GM12878 (cell line): ENCODE data around the gene CD276. TPM values are rescaled to one million over a fixed set of nuclear protein-coding genes. Genes with fewer than 3 reads are reported as not detected.

Experiments used
- ATAC-seq: fragments of 200-7000 bp; cut with Tn5 transposase; 3 replicates; pipeline ENCODE4 v1.9.1; 2020; ENCODE audit warnings: mild to moderate bottlenecking, moderate library complexity
- BruUV-seq: library from RNA; stranded (reverse); fragments of 400-500 nt; replicated peaks from 2 replicates; lab custom pipeline; 2021; lab: Mats Ljungman, UMichigan
- CTCF ChIA-PET: fragments of 300-600 bp; sonication (Branson Sonifier 250); formaldehyde crosslinking; extraction: SDS; loops from one replicate; lab custom pipeline; 2021; ENCODE audit warnings: inconsistent platforms; lab: Yijun Ruan, JAX
- POLR2A ChIA-PET: fragments of 350-600 bp; formaldehyde crosslinking; extraction: SDS; loops from one replicate; lab custom pipeline; 2021; ENCODE audit warnings: inconsistent platforms; lab: Charles Lee
- RAD21 ChIA-PET: fragments of 300-600 bp; sonication (Branson Sonifier 250); formaldehyde crosslinking; loops from one replicate; lab custom pipeline; 2023; ENCODE audit warnings: antibody characterized with exemption; ENCODE audit not compliant: unreplicated experiment; lab: Charles Lee
- SMC1A ChIA-PET: fragments of 300-600 bp; sonication (Branson Sonifier 250); formaldehyde crosslinking; loops from one replicate; lab custom pipeline; 2023; ENCODE audit not compliant: unreplicated experiment, uncharacterized antibody; lab: Charles Lee
- DNase-seq: peaks from one replicate; pipeline ENCODE4 v3.0.0-alpha.2; 2011; ENCODE audit warnings: low read depth, low spot score
- FAIRE-seq: peaks from 3 replicates; lab custom pipeline; 2011; peaks lifted over from hg19 to GRCh38; lab: Jason Lieb, UNC
- H2AFZ ChIP-seq: 2 replicates; pipeline ENCODE4 v1.6.0; 2011; ENCODE audit warnings: low read depth, low read length, control low read depth; ENCODE audit not compliant: control insufficient read depth
- H3K27ac ChIP-seq: 2 replicates; pipeline ENCODE4 v1.5.1; 2011; ENCODE audit warnings: control low read depth; ENCODE audit not compliant: control insufficient read depth, insufficient read depth
- H3K27me3 ChIP-seq, 2 experiments: replicated peaks in 1 of 2; 2 replicates each; pipeline versions ENCODE4 v1.6.0 to v1.6.1; 2011; ENCODE audit warnings: low read length in 1 of 2; ENCODE audit not compliant: control insufficient read depth in 2 of 2, insufficient read depth in 2 of 2
- H3K36me3 ChIP-seq, 2 experiments: 2 replicates each; pipeline ENCODE4 v1.5.1; 2011; ENCODE audit warnings: low read length in 1 of 2; ENCODE audit not compliant: control insufficient read depth in 2 of 2, insufficient read depth in 2 of 2
- H3K4me1 ChIP-seq: 2 replicates; pipeline ENCODE4 v1.6.1; 2011; ENCODE audit warnings: mild to moderate bottlenecking, low read length, moderate library complexity, mixed read lengths; ENCODE audit not compliant: control insufficient read depth, insufficient read depth
- H3K4me2 ChIP-seq: 2 replicates; pipeline ENCODE4 v1.6.0; 2011; ENCODE audit warnings: control low read depth; ENCODE audit not compliant: control insufficient read depth, insufficient read depth
- H3K4me3 ChIP-seq: fragments of 200-600 bp; sonication (generic); 2 replicates; pipeline ENCODE4 v1.5.1; 2016
- H3K79me2 ChIP-seq: 2 replicates; pipeline ENCODE4 v1.6.0; 2011; ENCODE audit warnings: low read length; ENCODE audit not compliant: control insufficient read depth, insufficient read depth
- H3K9ac ChIP-seq: 2 replicates; pipeline ENCODE4 v1.8.0; 2011; ENCODE audit warnings: low read length, control low read depth, mixed read lengths; ENCODE audit not compliant: control insufficient read depth, insufficient read depth
- H3K9me3 ChIP-seq: replicated peaks from 3 replicates; pipeline ENCODE4 v1.5.1; 2011; ENCODE audit warnings: mild to moderate bottlenecking, low read length; ENCODE audit not compliant: control insufficient read depth, insufficient read depth
- H4K20me1 ChIP-seq: 2 replicates; pipeline ENCODE4 v1.6.0; 2011; ENCODE audit not compliant: control insufficient read depth, insufficient read depth
- BRCA1 ChIP-seq: IDR thresholded peaks from 2 replicates; pipeline ENCODE4 v1.6.1; 2011; ENCODE audit warnings: low read depth, low read length, improper control_type of control experiment
- EED ChIP-seq: sonication (generic); IDR thresholded peaks from 2 replicates; pipeline ENCODE4 v1.6.1; 2016; ENCODE audit warnings: antibody characterized with exemption, low read depth
- HDAC2 ChIP-seq: fragments of 200-600 bp; sonication (generic); IDR thresholded peaks from 2 replicates; pipeline ENCODE4 v1.6.1; 2017
- IKZF1 ChIP-seq: fragments of 450-650 bp; conservative IDR thresholded peaks from 2 replicates; pipeline ENCODE4 v1.6.1; 2017; ENCODE audit warnings: antibody characterized with exemption, mild to moderate bottlenecking
- MTA3 ChIP-seq: IDR thresholded peaks from 2 replicates; pipeline ENCODE4 v1.6.1; 2012; ENCODE audit warnings: low read length, inconsistent platforms, borderline replicate concordance
- MYB ChIP-seq: fragments of 150-350 bp; IDR thresholded peaks from 2 replicates; pipeline ENCODE4 v1.6.1; 2014; ENCODE audit warnings: mild to moderate bottlenecking, low read depth, low read length, borderline replicate concordance
- PAX5 ChIP-seq: IDR thresholded peaks from 2 replicates; pipeline ENCODE4 v1.6.1; 2011; ENCODE audit warnings: low read depth, low read length, borderline replicate concordance
- SMAD5 ChIP-seq: IDR thresholded peaks from 2 replicates; pipeline ENCODE4 v1.6.1; 2016; ENCODE audit warnings: antibody characterized with exemption, low read depth
- SMARCA5 ChIP-seq: fragments of 450-650 bp; IDR thresholded peaks from 2 replicates; pipeline ENCODE4 v1.6.1; 2017; ENCODE audit warnings: mild to moderate bottlenecking
- SRF ChIP-seq, 2 experiments: IDR thresholded peaks; 2 replicates each; pipeline ENCODE4 v1.6.1; 2011; ENCODE audit warnings: low read depth in 2 of 2, low read length in 2 of 2, mild to moderate bottlenecking in 1 of 2, moderate library complexity in 1 of 2
- SUPT20H ChIP-seq: IDR thresholded peaks from 2 replicates; pipeline ENCODE4 v1.6.1; 2011; ENCODE audit warnings: low read depth, mild to moderate bottlenecking, low read length, moderate library complexity, borderline replicate concordance; ENCODE audit not compliant: control insufficient read depth
- USF2 ChIP-seq: IDR thresholded peaks from 2 replicates; pipeline ENCODE4 v1.6.1; 2011; ENCODE audit warnings: low read depth, low read length, improper control_type of control experiment, borderline replicate concordance
- ZBED1 ChIP-seq: IDR thresholded peaks from 2 replicates; pipeline ENCODE4 v1.6.1; 2016; ENCODE audit warnings: borderline replicate concordance
- ZNF592 ChIP-seq: fragments of 450-650 bp; IDR thresholded peaks from 2 replicates; pipeline ENCODE4 v1.6.1; 2017; ENCODE audit warnings: mild to moderate bottlenecking, moderate library complexity
- ZSCAN29 ChIP-seq: fragments of 450-650 bp; IDR thresholded peaks from 2 replicates; pipeline ENCODE4 v1.6.1; 2017; ENCODE audit warnings: mild to moderate bottlenecking, moderate library complexity
- WGBS: methylation state at CpG from one replicate; pipeline ENCODE4 v1.1.6; 2016; ENCODE audit warnings: low lambda C conversion rate; ENCODE audit not compliant: insufficient replicate concordance, insufficient coverage; ENCODE audit errors: missing lambda C conversion rate; 5-methylcytosine and 5-hydroxymethylcytosine counted together
- in situ Hi-C: fragments of 300-500 bp; cut with MboI; formaldehyde crosslinking; loops from 9 replicates; pipeline ENCODE4 v1.14.3; 2018; ENCODE audit warnings: mixed read lengths
- intact Hi-C: fragments of 100-400 bp; cut with micrococcal nuclease; formaldehyde crosslinking; loops from one replicate; pipeline ENCODE4 v1.14.2; 2022; ENCODE audit not compliant: unreplicated experiment
- polyA plus RNA-seq, 11 experiments: library from polyadenylated mRNA; depleted of rRNA in 4 of 11; unstranded in 6 of 11; stranded (reverse) in 5 of 11; fragments of >200 nt; fragmentation: Nextera tagmentation in 4 of 11; fragmentation: Illumina TruSeq in 1 of 11; extraction: Ambion mirVana in 4 of 11; extraction: Trizol in 1 of 11; gene quantifications; 1 replicate in 1 of 11; 2 replicates in 10 of 11; pipeline versions ENCODE4 v1.2.1 to v1.2.3, GENCODE V29; 2011 to 2016; ENCODE audit warnings: inconsistent platforms in 2 of 11, missing spikeins in 2 of 11, low read depth in 1 of 11
- total RNA-seq, 4 experiments: library from RNA; depleted of rRNA in 3 of 4; stranded (reverse); fragments of >200 nt in 3 of 4; fragmentation: Illumina TruSeq in 1 of 4; extraction: Trizol in 1 of 4; gene quantifications; 2 replicates each; pipeline versions ENCODE4 v1.2.1 to v1.2.3, GENCODE V29; 2013 to 2021
- TF ChIP-seq, protein P1 (sequence below): fragments of 450-650 bp; conservative IDR thresholded peaks from 2 replicates; pipeline ENCODE4 v1.6.1; 2017; ENCODE audit warnings: mild to moderate bottlenecking, moderate library complexity
- TF ChIP-seq, protein P2 (sequence below): fragments of 450-650 bp; IDR thresholded peaks from 2 replicates; pipeline ENCODE4 v1.6.1; 2016; ENCODE audit warnings: mild to moderate bottlenecking

Gene CD276
- total and polyA plus RNA-seq, 10 of the 15 experiments (the other 5 are each of a cell fraction or from before 2014, with no cell fraction given), result 0.11 to 3.0 (median 1.2) TPM

- Histone ChIP-seq H3K4me3 (no peak overlapping the region), H3K4me1 (no peaks in the 10 kb centered on the region), H4K20me1 (no peaks in the 10 kb centered on the region), H3K36me3 (no peaks in the 10 kb centered on the region), H3K9ac (no peak overlapping the region), H2AFZ (no peak overlapping the region), H3K27me3 (no peaks in the 10 kb centered on the region; a peak in 2 of 4 replicates), H3K27ac (no peak overlapping the region), H3K4me2 (no peak overlapping the region), H3K9me3 (no peaks in the 10 kb centered on the region), H3K79me2 (no peaks in the 10 kb centered on the region)
- TF ChIP-seq USF2 (no peak), ZSCAN29 (no peak), SRF (IDR thresholded peaks at IDR 0.05; ENCODE audit: low read depth in 2 of 2, low read length in 2 of 2) (no peak), SUPT20H (no peak), SMARCA5 (no peak), SMAD5 (no peak), EED (no peak), MYB (no peak), ZNF592 (no peak), ZBED1 (no peak), IKZF1 (no peak), PAX5 (no peak), MTA3 (no peak), HDAC2 (no peak), BRCA1 (no peak)
- TF ChIP-seq, protein P1, sequence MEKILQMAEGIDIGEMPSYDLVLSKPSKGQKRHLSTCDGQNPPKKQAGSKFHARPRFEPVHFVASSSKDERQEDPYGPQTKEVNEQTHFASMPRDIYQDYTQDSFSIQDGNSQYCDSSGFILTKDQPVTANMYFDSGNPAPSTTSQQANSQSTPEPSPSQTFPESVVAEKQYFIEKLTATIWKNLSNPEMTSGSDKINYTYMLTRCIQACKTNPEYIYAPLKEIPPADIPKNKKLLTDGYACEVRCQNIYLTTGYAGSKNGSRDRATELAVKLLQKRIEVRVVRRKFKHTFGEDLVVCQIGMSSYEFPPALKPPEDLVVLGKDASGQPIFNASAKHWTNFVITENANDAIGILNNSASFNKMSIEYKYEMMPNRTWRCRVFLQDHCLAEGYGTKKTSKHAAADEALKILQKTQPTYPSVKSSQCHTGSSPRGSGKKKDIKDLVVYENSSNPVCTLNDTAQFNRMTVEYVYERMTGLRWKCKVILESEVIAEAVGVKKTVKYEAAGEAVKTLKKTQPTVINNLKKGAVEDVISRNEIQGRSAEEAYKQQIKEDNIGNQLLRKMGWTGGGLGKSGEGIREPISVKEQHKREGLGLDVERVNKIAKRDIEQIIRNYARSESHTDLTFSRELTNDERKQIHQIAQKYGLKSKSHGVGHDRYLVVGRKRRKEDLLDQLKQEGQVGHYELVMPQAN, result no peak
- TF ChIP-seq, protein P2, sequence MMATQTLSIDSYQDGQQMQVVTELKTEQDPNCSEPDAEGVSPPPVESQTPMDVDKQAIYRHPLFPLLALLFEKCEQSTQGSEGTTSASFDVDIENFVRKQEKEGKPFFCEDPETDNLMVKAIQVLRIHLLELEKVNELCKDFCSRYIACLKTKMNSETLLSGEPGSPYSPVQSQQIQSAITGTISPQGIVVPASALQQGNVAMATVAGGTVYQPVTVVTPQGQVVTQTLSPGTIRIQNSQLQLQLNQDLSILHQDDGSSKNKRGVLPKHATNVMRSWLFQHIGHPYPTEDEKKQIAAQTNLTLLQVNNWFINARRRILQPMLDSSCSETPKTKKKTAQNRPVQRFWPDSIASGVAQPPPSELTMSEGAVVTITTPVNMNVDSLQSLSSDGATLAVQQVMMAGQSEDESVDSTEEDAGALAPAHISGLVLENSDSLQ, result no peak
- in situ Hi-C loops (loop anchor here (5.0 kb wide), 1 partner anchor 48 kb away; no protein-coding TSS in a partner anchor), intact Hi-C loops (no loop called here)
- SMC1A ChIA-PET, result no interaction called here
- BruUV-seq, result no TSS peak
- no peak for ATAC-seq
- no peak for DNase-seq
- CTCF ChIA-PET, result no interaction called here
- RAD21 ChIA-PET, result no interaction called here
- POLR2A ChIA-PET, result no interaction called here
- 40% methylated on average over 5 of the region's 5 CpGs for WGBS
- FAIRE-seq, result no peak
Measured at GRCh38 chr15:73714695-73715301, 30.6 kb downstream of the CD276 start.
